Neural progenitor cell (in vitro differentiated cells): ENCODE results near the gene CFAP157. TPM values are rescaled to one million over a fixed set of nuclear protein-coding genes. Genes with fewer than 3 reads are reported as not detected.

Experiments used
- DNase-seq: peaks from one replicate; pipeline ENCODE4 v3.0.0-alpha.2; 2016; ENCODE audit warnings: low spot score
- H2AFZ ChIP-seq: fragments of 200-600 bp; sonication (generic); replicated peaks from 2 replicates; pipeline ENCODE4 v1.6.1; 2016; ENCODE audit warnings: antibody characterized with exemption
- H3F3A ChIP-seq: fragments of 200-600 bp; sonication (generic); 2 replicates; pipeline ENCODE4 v1.6.1; 2016; ENCODE audit warnings: antibody characterized with exemption, low read depth
- H3K27ac ChIP-seq: fragments of 200-600 bp; sonication (generic); 2 replicates; pipeline ENCODE4 v1.5.1; 2016; ENCODE audit warnings: mild to moderate bottlenecking
- H3K27me3 ChIP-seq: fragments of 200-600 bp; sonication (generic); 2 replicates; pipeline ENCODE4 v1.6.1; 2016; ENCODE audit warnings: mild to moderate bottlenecking, moderate library complexity
- H3K36me3 ChIP-seq: fragments of 200-600 bp; sonication (generic); 2 replicates; pipeline ENCODE4 v1.5.1; 2016
- H3K4me1 ChIP-seq: fragments of 200-600 bp; sonication (generic); 2 replicates; pipeline ENCODE4 v1.6.1; 2016; ENCODE audit warnings: mixed run types
- H3K4me2 ChIP-seq: fragments of 200-600 bp; sonication (generic); 2 replicates; pipeline ENCODE4 v1.6.1; 2016
- H3K4me3 ChIP-seq: fragments of 200-600 bp; sonication (generic); 2 replicates; pipeline ENCODE4 v1.5.1; 2016
- H3K79me2 ChIP-seq: fragments of 200-600 bp; sonication (generic); 2 replicates; pipeline ENCODE4 v1.6.1; 2016; ENCODE audit warnings: low read depth
- H3K9ac ChIP-seq: fragments of 200-600 bp; sonication (generic); 2 replicates; pipeline ENCODE4 v1.6.1; 2016
- H3K9me3 ChIP-seq: fragments of 200-600 bp; sonication (generic); 2 replicates; pipeline ENCODE4 v1.5.1; 2016; ENCODE audit warnings: low read depth
- H4K20me1 ChIP-seq: fragments of 200-600 bp; sonication (generic); 2 replicates; pipeline ENCODE4 v1.6.1; 2016; ENCODE audit warnings: low read depth
- H3K27ac Mint-ChIP-seq: 3 replicates; pipeline ENCODE4 v1.8.0; 2021; ENCODE audit warnings: mixed read lengths
- H3K27me3 Mint-ChIP-seq: 2 replicates; pipeline ENCODE4 v1.8.0; 2022; ENCODE audit warnings: low read depth, mild to moderate bottlenecking, inconsistent platforms, moderate library complexity, mixed read lengths; ENCODE audit not compliant: insufficient read depth
- H3K36me3 Mint-ChIP-seq: 3 replicates; pipeline ENCODE4 v1.8.0; 2021; ENCODE audit warnings: mixed read lengths
- H3K4me1 Mint-ChIP-seq: 3 replicates; pipeline ENCODE4 v1.8.0; 2021; ENCODE audit warnings: mixed read lengths
- H3K4me3 Mint-ChIP-seq: 3 replicates; pipeline ENCODE4 v1.8.0; 2021; ENCODE audit warnings: mild to moderate bottlenecking, moderate library complexity, mixed read lengths
- H3K9me3 Mint-ChIP-seq: 3 replicates; pipeline ENCODE4 v1.8.0; 2020; ENCODE audit warnings: mixed read lengths
- EZH2 ChIP-seq: fragments of 200-600 bp; sonication (generic); IDR thresholded peaks from 2 replicates; pipeline ENCODE4 v1.6.1; 2017; ENCODE audit warnings: antibody characterized with exemption, mild to moderate bottlenecking, moderate library complexity
- EZH2phosphoT487 ChIP-seq: fragments of 200-600 bp; sonication (generic); IDR thresholded peaks from 2 replicates; pipeline ENCODE4 v1.6.1; 2017; ENCODE audit warnings: antibody characterized with exemption
- total RNA-seq: library from RNA; depleted of rRNA; stranded (reverse); fragments of >200 nt; gene quantifications from 2 replicates; pipeline ENCODE4 v1.2.3, GENCODE V29; 2015; ENCODE audit warnings: low replicate concordance
- TF ChIP-seq, protein P1 (sequence below): fragments of 200-600 bp; sonication (generic); IDR thresholded peaks from 2 replicates; pipeline ENCODE4 v1.5.1; 2017; ENCODE audit warnings: antibody characterized with exemption, mild to moderate bottlenecking

Gene CFAP157
- total RNA-seq, 1 donor from 2014 or later = not detected

DNA sequence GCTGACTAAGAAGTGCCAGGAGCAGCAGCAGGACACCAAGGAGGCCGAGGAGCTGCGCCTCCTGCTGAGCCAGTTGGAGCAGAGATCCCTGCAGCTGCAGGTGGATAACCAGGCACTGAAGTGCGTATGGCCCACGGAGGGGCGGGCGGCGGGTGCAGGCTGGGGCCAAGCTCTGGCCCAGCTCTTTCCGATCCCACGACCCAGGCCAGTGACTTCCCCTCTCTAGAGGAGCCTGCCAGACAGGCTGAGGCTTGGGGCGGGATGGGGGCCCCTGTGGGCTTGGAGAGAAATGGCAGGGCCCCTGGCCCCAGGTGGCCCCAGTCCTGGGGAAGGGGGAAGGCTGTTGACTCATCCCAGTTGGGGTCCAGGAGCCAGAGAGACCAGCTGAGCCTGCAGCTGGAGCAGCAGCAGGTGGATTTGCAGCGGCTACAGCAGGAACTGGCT lies 5.1 kb downstream of the CFAP157 start:
- Histone ChIP-seq H3K79me2 (no peaks in the 10 kb centered on the region), H3K4me1 (peaks cover 10% of the 10 kb centered on the region), H3K9ac (no peak overlapping the region), H3K36me3 (no peaks in the 10 kb centered on the region), H2AFZ (no peak overlapping the region), H3K27ac (no peak overlapping the region), H3K9me3 (no peaks in the 10 kb centered on the region), H3K27me3 (peaks cover 15% of the 10 kb centered on the region), H3K4me3 (no peak overlapping the region), H3F3A (no peaks in the 10 kb centered on the region), H4K20me1 (no peaks in the 10 kb centered on the region), H3K4me2 (no peak overlapping the region)
- H3K4me1 Mint-ChIP-seq = peaks cover 27% of the 10 kb centered on the region
- no peak overlapping the region for H3K27ac Mint-ChIP-seq
- no peaks in the 10 kb centered on the region for H3K36me3 Mint-ChIP-seq
- peak; percentile 43 for DNase-seq
- H3K9me3 Mint-ChIP-seq = peaks cover 3% of the 10 kb centered on the region
- TF ChIP-seq EZH2 = no peak
- TF ChIP-seq, protein P1, sequence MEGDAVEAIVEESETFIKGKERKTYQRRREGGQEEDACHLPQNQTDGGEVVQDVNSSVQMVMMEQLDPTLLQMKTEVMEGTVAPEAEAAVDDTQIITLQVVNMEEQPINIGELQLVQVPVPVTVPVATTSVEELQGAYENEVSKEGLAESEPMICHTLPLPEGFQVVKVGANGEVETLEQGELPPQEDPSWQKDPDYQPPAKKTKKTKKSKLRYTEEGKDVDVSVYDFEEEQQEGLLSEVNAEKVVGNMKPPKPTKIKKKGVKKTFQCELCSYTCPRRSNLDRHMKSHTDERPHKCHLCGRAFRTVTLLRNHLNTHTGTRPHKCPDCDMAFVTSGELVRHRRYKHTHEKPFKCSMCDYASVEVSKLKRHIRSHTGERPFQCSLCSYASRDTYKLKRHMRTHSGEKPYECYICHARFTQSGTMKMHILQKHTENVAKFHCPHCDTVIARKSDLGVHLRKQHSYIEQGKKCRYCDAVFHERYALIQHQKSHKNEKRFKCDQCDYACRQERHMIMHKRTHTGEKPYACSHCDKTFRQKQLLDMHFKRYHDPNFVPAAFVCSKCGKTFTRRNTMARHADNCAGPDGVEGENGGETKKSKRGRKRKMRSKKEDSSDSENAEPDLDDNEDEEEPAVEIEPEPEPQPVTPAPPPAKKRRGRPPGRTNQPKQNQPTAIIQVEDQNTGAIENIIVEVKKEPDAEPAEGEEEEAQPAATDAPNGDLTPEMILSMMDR = peak; percentile 5
- H3K27me3 Mint-ChIP-seq = peaks cover 6% of the 10 kb centered on the region
- H3K4me3 Mint-ChIP-seq = no peak overlapping the region

DNA sequence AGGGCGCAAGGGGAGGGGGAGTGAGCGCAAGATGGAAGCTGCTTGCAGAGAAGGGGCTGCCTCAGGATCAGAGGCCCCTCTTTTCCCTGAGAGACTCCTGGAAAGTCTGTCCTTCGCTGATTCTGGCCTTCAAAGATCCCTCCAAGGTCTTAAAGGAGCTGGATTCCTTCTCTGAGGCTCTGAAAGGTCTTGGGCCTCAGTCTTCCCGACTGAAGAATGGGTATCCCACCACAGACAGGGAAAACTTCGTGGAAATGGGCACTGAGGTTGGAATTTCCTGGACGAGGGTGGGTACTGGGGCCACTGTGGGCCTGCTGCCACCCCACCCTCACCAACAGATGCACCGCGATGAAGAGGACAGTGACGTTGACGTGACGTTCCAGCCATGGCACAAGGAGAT lies 5.6 kb downstream of the CFAP157 start:
- Histone ChIP-seq H3K9me3 (no peaks in the 10 kb centered on the region), H3F3A (no peaks in the 10 kb centered on the region), H3K4me1 (peaks cover 9% of the 10 kb centered on the region), H3K9ac (no peak overlapping the region), H3K4me3 (no peak overlapping the region), H3K36me3 (no peaks in the 10 kb centered on the region), H4K20me1 (no peaks in the 10 kb centered on the region), H3K79me2 (no peaks in the 10 kb centered on the region), H3K4me2 (no peak overlapping the region), H2AFZ (no peak overlapping the region), H3K27ac (no peak overlapping the region), H3K27me3 (peaks cover 15% of the 10 kb centered on the region)
- DNase-seq = no peak
- H3K9me3 Mint-ChIP-seq = peaks cover 3% of the 10 kb centered on the region
- no peak overlapping the region for H3K27ac Mint-ChIP-seq
- H3K4me3 Mint-ChIP-seq = no peak overlapping the region
- no peaks in the 10 kb centered on the region for H3K36me3 Mint-ChIP-seq
- H3K27me3 Mint-ChIP-seq = peaks cover 6% of the 10 kb centered on the region
- peaks cover 26% of the 10 kb centered on the region for H3K4me1 Mint-ChIP-seq
- TF ChIP-seq, protein P1 = no peak
- TF ChIP-seq EZH2phosphoT487 (no peak), EZH2 (no peak)

DNA sequence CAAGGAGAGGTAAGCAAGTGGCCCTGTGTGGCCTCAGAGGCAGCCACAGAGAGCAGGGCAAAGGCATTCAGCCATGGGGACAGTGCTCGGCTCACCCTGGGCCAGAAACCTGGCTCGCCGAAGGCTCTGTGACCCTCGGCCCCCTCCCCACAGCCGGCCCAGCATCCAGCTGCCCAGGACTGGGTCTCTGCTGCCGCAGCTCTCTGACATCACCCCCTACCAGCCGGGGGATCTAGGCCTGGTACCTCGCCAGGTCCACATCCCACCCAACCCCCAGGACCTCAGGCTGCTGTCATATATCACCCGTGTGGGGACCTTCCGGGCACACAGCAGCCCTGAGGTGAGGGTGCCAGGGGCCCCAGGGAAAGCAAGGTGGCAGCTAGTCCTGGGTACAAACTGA lies 6.1 kb downstream of the CFAP157 start:
- DNase-seq = no peak
- H3K27ac Mint-ChIP-seq = no peak overlapping the region

GRCh38 chr9:127714020-127714750 lies 7.4 kb downstream of the CFAP157 start:
- peak overlapping the region; percentile 64 for H3K4me3 ChIP-seq
- Mint-ChIP-seq H3K4me3 (peak overlapping the region; percentile 83), H3K27ac (no peak overlapping the region), H3K36me3 (no peaks in the 10 kb centered on the region), H3K9me3 (no peaks in the 10 kb centered on the region), H3K4me1 (peaks cover 22% of the 10 kb centered on the region), H3K27me3 (peaks cover 8% of the 10 kb centered on the region)
- H3K4me1 ChIP-seq = peaks cover 9% of the 10 kb centered on the region
- H3K79me2 ChIP-seq = no peaks in the 10 kb centered on the region
- no peaks in the 10 kb centered on the region for H3F3A ChIP-seq
- no peak overlapping the region for H2AFZ ChIP-seq
- no peak overlapping the region for H3K27ac ChIP-seq
- no peaks in the 10 kb centered on the region for H3K9me3 ChIP-seq
- H3K36me3 ChIP-seq = no peaks in the 10 kb centered on the region
- no peak for DNase-seq
- no peak for TF ChIP-seq EZH2
- TF ChIP-seq, protein P1 = no peak
- TF ChIP-seq EZH2phosphoT487 = no peak
- peak overlapping the region; percentile 97 for H3K4me2 ChIP-seq
- peaks cover 15% of the 10 kb centered on the region for H3K27me3 ChIP-seq
- no peaks in the 10 kb centered on the region for H4K20me1 ChIP-seq
- no peak overlapping the region for H3K9ac ChIP-seq

More for the DNA sequence above, 6.1 kb downstream of the CFAP157 start:
- H3K27me3 ChIP-seq = peaks cover 15% of the 10 kb centered on the region
- H4K20me1 ChIP-seq = no peaks in the 10 kb centered on the region
- Mint-ChIP-seq H3K27me3 (peaks cover 8% of the 10 kb centered on the region), H3K9me3 (peaks cover 3% of the 10 kb centered on the region), H3K36me3 (no peaks in the 10 kb centered on the region), H3K4me1 (peaks cover 22% of the 10 kb centered on the region), H3K4me3 (no peak overlapping the region)
- H3K36me3 ChIP-seq = no peaks in the 10 kb centered on the region
- no peaks in the 10 kb centered on the region for H3K9me3 ChIP-seq
- H3K4me2 ChIP-seq = no peak overlapping the region
- H3K27ac ChIP-seq = no peak overlapping the region
- no peak overlapping the region for H3K4me3 ChIP-seq
- no peak for TF ChIP-seq EZH2phosphoT487
- H3K4me1 ChIP-seq = peaks cover 9% of the 10 kb centered on the region
- no peak overlapping the region for H2AFZ ChIP-seq
- H3K9ac ChIP-seq = no peak overlapping the region
- H3K79me2 ChIP-seq = no peaks in the 10 kb centered on the region
- no peaks in the 10 kb centered on the region for H3F3A ChIP-seq
